ENCODE data around the gene PADI3. TPM values are rescaled to one million over a fixed set of nuclear protein-coding genes. Genes with fewer than 3 reads are reported as not detected.

The PADI3 gene
- total RNA-seq, 4 donors from 2014 or later: not detected

DNA sequence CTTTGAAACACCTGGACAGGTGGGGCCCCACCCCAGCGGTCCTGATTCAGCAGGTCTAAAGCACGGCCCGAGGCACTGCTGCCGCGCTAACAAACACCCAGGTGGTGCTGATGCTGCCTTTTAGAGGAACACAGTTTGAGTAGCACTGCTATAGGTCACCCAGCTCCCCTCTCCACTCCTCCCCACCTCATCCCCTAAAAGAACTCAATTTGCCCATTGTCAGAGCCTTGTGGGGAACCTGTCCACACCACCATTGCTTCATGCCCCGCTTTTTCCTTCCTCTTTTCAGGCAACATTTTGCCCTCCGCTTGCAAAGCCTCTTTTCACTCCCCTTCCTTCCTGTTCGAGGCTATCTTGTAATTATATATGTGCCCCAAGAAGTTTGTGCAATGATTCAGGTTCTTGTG is 32.9 kb downstream of the PADI3 start:
- TF ChIP-seq, protein P1, sequence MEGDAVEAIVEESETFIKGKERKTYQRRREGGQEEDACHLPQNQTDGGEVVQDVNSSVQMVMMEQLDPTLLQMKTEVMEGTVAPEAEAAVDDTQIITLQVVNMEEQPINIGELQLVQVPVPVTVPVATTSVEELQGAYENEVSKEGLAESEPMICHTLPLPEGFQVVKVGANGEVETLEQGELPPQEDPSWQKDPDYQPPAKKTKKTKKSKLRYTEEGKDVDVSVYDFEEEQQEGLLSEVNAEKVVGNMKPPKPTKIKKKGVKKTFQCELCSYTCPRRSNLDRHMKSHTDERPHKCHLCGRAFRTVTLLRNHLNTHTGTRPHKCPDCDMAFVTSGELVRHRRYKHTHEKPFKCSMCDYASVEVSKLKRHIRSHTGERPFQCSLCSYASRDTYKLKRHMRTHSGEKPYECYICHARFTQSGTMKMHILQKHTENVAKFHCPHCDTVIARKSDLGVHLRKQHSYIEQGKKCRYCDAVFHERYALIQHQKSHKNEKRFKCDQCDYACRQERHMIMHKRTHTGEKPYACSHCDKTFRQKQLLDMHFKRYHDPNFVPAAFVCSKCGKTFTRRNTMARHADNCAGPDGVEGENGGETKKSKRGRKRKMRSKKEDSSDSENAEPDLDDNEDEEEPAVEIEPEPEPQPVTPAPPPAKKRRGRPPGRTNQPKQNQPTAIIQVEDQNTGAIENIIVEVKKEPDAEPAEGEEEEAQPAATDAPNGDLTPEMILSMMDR (IDR thresholded peaks at IDR 0.05): no peak
- TF ChIP-seq POLR2A (IDR thresholded peaks at IDR 0.05): no peak

DNA sequence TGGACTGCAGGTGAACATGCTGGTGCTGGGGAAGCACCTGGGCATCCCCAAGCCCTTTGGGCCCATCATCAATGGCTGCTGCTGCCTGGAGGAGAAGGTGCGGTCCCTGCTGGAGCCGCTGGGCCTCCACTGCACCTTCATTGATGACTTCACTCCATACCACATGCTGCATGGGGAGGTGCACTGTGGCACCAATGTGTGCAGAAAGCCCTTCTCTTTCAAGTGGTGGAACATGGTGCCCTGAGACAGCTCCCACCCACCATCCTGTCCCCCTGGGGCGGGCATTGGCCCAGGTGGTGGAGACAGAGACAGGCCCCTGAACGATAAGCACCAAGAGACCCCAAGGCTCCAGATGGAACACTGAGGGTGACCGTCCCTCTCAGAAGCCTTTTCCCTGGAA is 33.9 kb downstream of the PADI3 start:
- Histone ChIP-seq H3K27ac (no peak overlapping the region), H3K4me3 (no peak overlapping the region), H3K9me3 (no peaks in the 10 kb centered on the region), H3K27me3 (no peaks in the 10 kb centered on the region), H3K36me3 (no peaks in the 10 kb centered on the region), H3K4me1 (no peaks in the 10 kb centered on the region)
- peak in 1 of 3 donors; percentile 13 for DNase-seq
- TF ChIP-seq, protein P1 (IDR thresholded peaks at IDR 0.05): no peak
- TF ChIP-seq POLR2A (IDR thresholded peaks at IDR 0.05): no peak

More for the DNA sequence above, 32.9 kb downstream of the PADI3 start:
- H3K9me3 ChIP-seq: no peaks in the 10 kb centered on the region
- no peaks in the 10 kb centered on the region for H3K27me3 ChIP-seq
- no peak overlapping the region for H3K4me3 ChIP-seq
- no peak overlapping the region for H3K27ac ChIP-seq
- peak in 1 of 3 donors; percentile 35 for DNase-seq
- H3K36me3 ChIP-seq: no peaks in the 10 kb centered on the region
- no peaks in the 10 kb centered on the region for H3K4me1 ChIP-seq

DNA sequence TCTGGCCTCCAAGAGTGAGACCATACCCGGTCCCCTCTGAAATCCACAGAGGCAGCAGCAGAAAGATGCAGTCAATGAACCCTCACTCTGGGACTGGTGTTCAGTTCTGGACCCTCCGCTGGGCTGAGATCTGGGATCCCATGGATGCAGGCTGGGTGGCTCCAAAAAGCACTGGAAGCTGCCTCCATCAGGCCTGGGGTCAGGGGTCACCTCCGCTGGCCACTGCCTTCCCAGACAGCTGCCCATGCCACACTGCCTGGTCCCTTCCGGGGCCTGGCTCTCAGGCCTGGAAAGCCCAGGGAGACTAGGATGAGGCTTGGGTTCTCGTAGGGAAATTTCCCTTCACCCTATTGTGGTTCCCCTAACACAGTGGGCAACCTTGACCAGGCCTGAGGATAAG is 37.7 kb downstream of the PADI3 start:
- no peak overlapping the region for H3K4me3 ChIP-seq
- H3K36me3 ChIP-seq: no peaks in the 10 kb centered on the region
- H3K27me3 ChIP-seq: no peaks in the 10 kb centered on the region
- H3K9me3 ChIP-seq: no peaks in the 10 kb centered on the region
- no peak overlapping the region for H3K27ac ChIP-seq
- TF ChIP-seq, protein P1 (IDR thresholded peaks at IDR 0.05): no peak
- TF ChIP-seq POLR2A (IDR thresholded peaks at IDR 0.05): no peak
- no peaks in the 10 kb centered on the region for H3K4me1 ChIP-seq
- peak in 1 of 3 donors; percentile 29 for DNase-seq

DNA sequence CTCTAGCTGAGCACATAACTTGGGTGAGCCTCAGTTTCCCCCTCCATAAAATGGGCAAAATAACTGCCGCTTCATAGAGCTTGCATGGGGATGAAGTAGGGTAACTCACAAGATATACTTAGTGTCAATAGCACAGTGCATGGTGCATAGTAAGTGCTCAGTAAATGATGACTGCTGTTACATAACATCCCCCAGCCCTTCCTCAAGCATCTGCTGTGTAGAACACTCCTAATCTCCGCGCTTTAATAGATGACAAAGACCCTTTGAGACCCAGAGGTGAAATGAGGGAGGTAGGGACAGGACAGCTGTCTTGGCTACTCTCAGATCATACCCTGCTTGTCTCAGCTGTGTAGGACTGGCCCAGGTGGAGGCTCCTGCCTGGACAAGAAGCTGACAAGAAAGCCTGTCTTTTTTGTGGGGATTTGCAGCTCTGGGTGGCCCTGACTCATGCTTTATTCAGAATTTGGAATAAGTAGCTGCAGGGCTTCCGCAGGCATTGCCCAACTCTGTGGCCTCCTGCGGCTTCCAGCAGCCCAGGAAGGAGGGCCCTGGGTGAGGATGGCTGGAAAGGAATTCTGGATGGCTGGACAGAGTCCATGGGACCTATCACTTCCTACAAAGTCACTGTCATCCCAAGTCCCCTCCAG is 38.4 kb downstream of the PADI3 start:
- no peak overlapping the region for H3K4me3 ChIP-seq
- H3K27ac ChIP-seq: no peak overlapping the region
- no peaks in the 10 kb centered on the region for H3K9me3 ChIP-seq
- peak in 1 of 3 donors; percentile 23 for DNase-seq
- TF ChIP-seq, protein P1 (IDR thresholded peaks at IDR 0.05): no peak
- no peak for TF ChIP-seq POLR2A (IDR thresholded peaks at IDR 0.05)
- H3K4me1 ChIP-seq: no peaks in the 10 kb centered on the region
- no peaks in the 10 kb centered on the region for H3K27me3 ChIP-seq
- H3K36me3 ChIP-seq: no peaks in the 10 kb centered on the region

DNA sequence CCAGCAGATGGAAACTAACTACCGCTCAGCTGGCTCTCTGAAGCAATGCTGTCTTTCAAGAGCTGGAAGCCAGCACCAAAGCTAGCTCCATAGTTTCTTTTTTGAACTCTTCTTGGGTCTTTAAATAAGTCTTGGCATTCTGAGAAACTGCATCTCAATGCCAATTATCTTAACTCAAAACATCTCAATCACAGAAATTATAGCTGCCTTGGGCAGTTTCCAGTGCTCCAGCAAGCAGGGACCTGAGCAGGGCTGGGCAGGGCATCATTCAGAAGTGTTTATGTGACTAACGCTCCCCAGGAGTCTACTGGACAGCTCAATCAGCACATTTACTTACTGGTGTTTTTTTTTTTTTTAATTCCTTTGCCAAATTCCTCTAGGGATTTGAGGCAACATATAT is 40.8 kb downstream of the PADI3 start:
- H3K36me3 ChIP-seq: no peaks in the 10 kb centered on the region
- TF ChIP-seq, protein P1 (IDR thresholded peaks at IDR 0.05): no peak
- no peak for TF ChIP-seq POLR2A (IDR thresholded peaks at IDR 0.05)
- no peaks in the 10 kb centered on the region for H3K4me1 ChIP-seq
- H3K27me3 ChIP-seq: no peaks in the 10 kb centered on the region
- no peaks in the 10 kb centered on the region for H3K9me3 ChIP-seq
- no peak overlapping the region for H3K27ac ChIP-seq
- DNase-seq: peak in 1 of 3 donors; percentile 1
- H3K4me3 ChIP-seq: no peak overlapping the region

All from Peyer's patch (tissue), 4 donors.